Omental fat pad (tissue), 4 donors: Measurements from ENCODE around the gene SCUBE3. TPM values are rescaled to one million over a fixed set of nuclear protein-coding genes. Genes with fewer than 3 reads are reported as not detected.

Source experiments
- ATAC-seq: fragments of 150-250 bp; one replicate; pipeline ENCODE4 v1.9.1; 2016; ENCODE audit warnings: mild to moderate bottlenecking, moderate library complexity; ENCODE audit not compliant: low FRiP score
- DNase-seq: peaks from one replicate; pipeline ENCODE4 v3.0.0-alpha.2; 2019; ENCODE audit warnings: low spot score
- CTCF ChIP-seq, 3 donors: fragments of 450-650 bp; IDR thresholded peaks; one replicate each; pipeline ENCODE4 v1.5.1; 2016 to 2017; ENCODE audit warnings: antibody characterized with exemption in 3 of 3, mild to moderate bottlenecking in 3 of 3, moderate library complexity in 2 of 3
- total RNA-seq, 4 donors: library from RNA; depleted of rRNA; stranded (reverse); fragments of >200 nt; gene quantifications; one replicate each; pipeline ENCODE4 v1.1.0, GENCODE V29; 2016

Gene SCUBE3
- total RNA-seq, 4 donors from 2014 or later: 0.06 to 0.47 (median 0.11) TPM

- DNase-seq (no peak), ATAC-seq (no peak)
- TF ChIP-seq CTCF (IDR thresholded peaks at IDR 0.05): no peak
Measured at GRCh38 chr6:35296931-35297600, 83.3 kb downstream of the SCUBE3 start.

GRCh38 chr6:35297601-35298481 lies 84.1 kb downstream of the SCUBE3 start, which contains the start of gene DEF6:
Gene DEF6, plus strand, starts transcription at chr6:35297818. Its CDS starts 39 bp downstream, at chr6:35297857.
- peak in 1 of 3 donors; percentile 19 for TF ChIP-seq CTCF (IDR thresholded peaks at IDR 0.05)
- DNase-seq (no peak), ATAC-seq (peak; percentile 87)

GRCh38 chr6:35298625-35299140 lies 84.9 kb downstream of the SCUBE3 start:
- ATAC-seq (no peak), DNase-seq (no peak)
- no peak for TF ChIP-seq CTCF (IDR thresholded peaks at IDR 0.05)

- no peak for TF ChIP-seq CTCF (IDR thresholded peaks at IDR 0.05)
- no peak for DNase-seq
- no peak for ATAC-seq
Measured at GRCh38 chr6:35299674-35300073, 85.9 kb downstream of the SCUBE3 start.

- no peak for ATAC-seq
- no peak for TF ChIP-seq CTCF (IDR thresholded peaks at IDR 0.05)
- DNase-seq: no peak
Measured at GRCh38 chr6:35300848-35301247, 87.1 kb downstream of the SCUBE3 start.

Other genes with a start within 250 kb of the SCUBE3 start
- gene TCP11, start 72.6 kb upstream of the SCUBE3 start, total RNA-seq: not detected
- 10 to 100 TPM; 27.7 to 53.5 (median 33.6) TPM for gene ZNF76, start 45.8 kb downstream of the SCUBE3 start, total RNA-seq
- gene DEF6, start 83.9 kb downstream of the SCUBE3 start, total RNA-seq: 10 to 100 TPM in 2 of 4 donors, 1 to 10 TPM in 2; 6.6 to 17.4 (median 9.3) TPM
- 10 to 100 TPM in 3 of 4 donors, 1 to 10 TPM in 1; 6.4 to 37.6 (median 14.3) TPM for gene PPARD, start 128.6 kb downstream of the SCUBE3 start, total RNA-seq
- 1 to 10 TPM; 1.9 to 9.6 (median 5.4) TPM for gene FANCE, start 238.4 kb downstream of the SCUBE3 start, total RNA-seq